ENCODE results near the gene MB21D2.

- TF ChIP-seq BHLHE40 (IDR thresholded peaks at IDR 0.05; ENCODE audit: borderline replicate concordance) (no peak), FOXK2 (IDR thresholded peaks at IDR 0.05) (no peak), FOXM1 (IDR thresholded peaks at IDR 0.05; ENCODE audit: borderline replicate concordance) (no peak), NFRKB (IDR thresholded peaks at IDR 0.05) (no peak), SUZ12 (IDR thresholded peaks at IDR 0.05) (no peak), HDGF (IDR thresholded peaks at IDR 0.05; ENCODE audit: borderline replicate concordance) (no peak)
Measured at GRCh38 chr3:192915722-192916121, 1.9 kb downstream of the MB21D2 start.
